Neural cell (in vitro differentiated cells): ENCODE measurements around the gene DISP3. TPM values are rescaled to one million over a fixed set of nuclear protein-coding genes. Genes with fewer than 3 reads are reported as not detected.
A peak's percentile ranks its signal among the peaks of the same experiment; 100 is the strongest.

Experiments
- H2AFZ ChIP-seq: fragments of 200-600, 300-800 bp; sonication (generic), shearing (Covaris generic); 2 replicates; pipeline ENCODE4 v1.6.0; 2014; ENCODE audit warnings: low read depth, mild to moderate bottlenecking, antibody characterized with exemption, low read length, moderate library complexity
- H3F3A ChIP-seq: fragments of 200-600 bp; shearing (Covaris generic); 2 replicates; pipeline ENCODE4 v1.6.1; 2016; ENCODE audit warnings: mild to moderate bottlenecking, moderate library complexity, mixed read lengths, antibody characterized with exemption, low read length; ENCODE audit not compliant: insufficient read depth, poor library complexity, severe bottlenecking
- H3K27ac ChIP-seq: fragments of 200-600, 300-800 bp; sonication (generic), shearing (Covaris generic); 2 replicates; pipeline ENCODE4 v1.5.1; 2014; ENCODE audit warnings: mild to moderate bottlenecking, low read length, moderate library complexity
- H3K27me3 ChIP-seq: fragments of 300-800, 200-600 bp; sonication (generic), shearing (Covaris generic); 2 replicates; pipeline ENCODE4 v1.6.0; 2014; ENCODE audit warnings: mild to moderate bottlenecking, low read depth, low read length, moderate library complexity; ENCODE audit not compliant: insufficient read depth
- H3K36me3 ChIP-seq: fragments of 300-800, 200-600 bp; sonication (generic), shearing (Covaris generic); 2 replicates; pipeline ENCODE4 v1.5.1; 2014; ENCODE audit warnings: mild to moderate bottlenecking, antibody characterized with exemption, low read length, moderate library complexity; ENCODE audit not compliant: insufficient read depth
- H3K4me2 ChIP-seq: fragments of 300-800, 200-600 bp; sonication (generic), shearing (Covaris generic); 2 replicates; pipeline ENCODE4 v1.6.0; 2014; ENCODE audit warnings: mild to moderate bottlenecking, low read length
- H3K4me3 ChIP-seq: fragments of 300-800, 200-600 bp; sonication (generic), shearing (Covaris generic); 2 replicates; pipeline ENCODE4 v1.5.1; 2014; ENCODE audit warnings: mild to moderate bottlenecking, low read length, moderate library complexity
- H3K79me2 ChIP-seq: fragments of 200-600 bp; shearing (Covaris generic); replicated peaks from 2 replicates; pipeline ENCODE4 v1.6.0; 2014; ENCODE audit warnings: mild to moderate bottlenecking, low read length, moderate library complexity; ENCODE audit not compliant: insufficient read depth
- H3K9ac ChIP-seq: fragments of 300-800, 200-600 bp; sonication (generic), shearing (Covaris generic); 2 replicates; pipeline ENCODE4 v1.6.1; 2016; ENCODE audit warnings: mild to moderate bottlenecking, low read length, mixed read lengths
- H3K9me2 ChIP-seq: fragments of 200-600 bp; shearing (Covaris generic); 2 replicates; pipeline ENCODE4 v1.6.1; 2016; ENCODE audit warnings: mild to moderate bottlenecking, low read length, mixed read lengths; ENCODE audit not compliant: insufficient read depth
- H3K9me3 ChIP-seq: fragments of 200-600, 300-800 bp; sonication (generic), shearing (Covaris generic); 2 replicates; pipeline ENCODE4 v1.6.1; 2016; ENCODE audit warnings: mild to moderate bottlenecking, mixed run types, low read length, moderate library complexity, mixed read lengths
- H4K20me1 ChIP-seq: fragments of 200-600 bp; shearing (Covaris generic); 2 replicates; pipeline ENCODE4 v1.6.1; 2016; ENCODE audit warnings: mild to moderate bottlenecking, mixed run types; ENCODE audit not compliant: insufficient read depth
- CTCF ChIP-seq: fragments of 450-650 bp; IDR thresholded peaks from 2 replicates; pipeline ENCODE4 v1.5.1; 2014; ENCODE audit warnings: antibody characterized with exemption, mild to moderate bottlenecking, moderate library complexity; ENCODE audit not compliant: poor library complexity, severe bottlenecking
- EP300 ChIP-seq: fragments of 450-650 bp; conservative IDR thresholded peaks from 2 replicates; pipeline ENCODE4 v1.6.1; 2014; ENCODE audit warnings: antibody characterized with exemption, mild to moderate bottlenecking, moderate library complexity; ENCODE audit not compliant: poor library complexity, severe bottlenecking
- EZH2 ChIP-seq: fragments of 200-600, 300-800 bp; shearing (Covaris generic), sonication (generic); IDR thresholded peaks from 2 replicates; pipeline ENCODE4 v1.6.1; 2014; ENCODE audit warnings: antibody characterized with exemption, low read length, borderline replicate concordance, mild to moderate bottlenecking; ENCODE audit not compliant: insufficient read depth, poor library complexity, severe bottlenecking
- MXI1 ChIP-seq: fragments of 450-650 bp; conservative IDR thresholded peaks from 2 replicates; pipeline ENCODE4 v1.6.1; 2014; ENCODE audit warnings: antibody characterized with exemption, mild to moderate bottlenecking; ENCODE audit not compliant: poor library complexity, severe bottlenecking
- POLR2AphosphoS5 ChIP-seq: IDR thresholded peaks from 2 replicates; pipeline ENCODE4 v1.6.1; 2012
- RAD21 ChIP-seq: fragments of 450-650 bp; conservative IDR thresholded peaks from 2 replicates; pipeline ENCODE4 v1.6.1; 2014; ENCODE audit warnings: antibody characterized with exemption, mild to moderate bottlenecking, moderate library complexity
- SMC3 ChIP-seq: fragments of 450-650 bp; conservative IDR thresholded peaks from 2 replicates; pipeline ENCODE4 v1.6.1; 2014; ENCODE audit warnings: antibody characterized with exemption, mild to moderate bottlenecking, moderate library complexity; ENCODE audit not compliant: poor library complexity
- TAF1 ChIP-seq: IDR thresholded peaks from 2 replicates; pipeline ENCODE4 v1.6.1; 2012; ENCODE audit warnings: low read depth
- polyA plus RNA-seq: library from polyadenylated mRNA; depleted of rRNA; stranded (reverse); fragments of >200 nt; gene quantifications from 2 replicates; pipeline ENCODE4 v1.2.3, GENCODE V29; 2014
- TF ChIP-seq, protein P1 (sequence below): IDR thresholded peaks from 2 replicates; pipeline ENCODE4 v1.6.1; 2012; ENCODE audit warnings: borderline replicate concordance

Gene DISP3
- polyA plus RNA-seq, 1 donor from 2014 or later = 14.9 TPM

- H3F3A ChIP-seq = no peaks in the 10 kb centered on the region
- H4K20me1 ChIP-seq = no peaks in the 10 kb centered on the region
Observed at GRCh38 chr1:11564237-11564636, 85.3 kb downstream of the DISP3 start.

DNA sequence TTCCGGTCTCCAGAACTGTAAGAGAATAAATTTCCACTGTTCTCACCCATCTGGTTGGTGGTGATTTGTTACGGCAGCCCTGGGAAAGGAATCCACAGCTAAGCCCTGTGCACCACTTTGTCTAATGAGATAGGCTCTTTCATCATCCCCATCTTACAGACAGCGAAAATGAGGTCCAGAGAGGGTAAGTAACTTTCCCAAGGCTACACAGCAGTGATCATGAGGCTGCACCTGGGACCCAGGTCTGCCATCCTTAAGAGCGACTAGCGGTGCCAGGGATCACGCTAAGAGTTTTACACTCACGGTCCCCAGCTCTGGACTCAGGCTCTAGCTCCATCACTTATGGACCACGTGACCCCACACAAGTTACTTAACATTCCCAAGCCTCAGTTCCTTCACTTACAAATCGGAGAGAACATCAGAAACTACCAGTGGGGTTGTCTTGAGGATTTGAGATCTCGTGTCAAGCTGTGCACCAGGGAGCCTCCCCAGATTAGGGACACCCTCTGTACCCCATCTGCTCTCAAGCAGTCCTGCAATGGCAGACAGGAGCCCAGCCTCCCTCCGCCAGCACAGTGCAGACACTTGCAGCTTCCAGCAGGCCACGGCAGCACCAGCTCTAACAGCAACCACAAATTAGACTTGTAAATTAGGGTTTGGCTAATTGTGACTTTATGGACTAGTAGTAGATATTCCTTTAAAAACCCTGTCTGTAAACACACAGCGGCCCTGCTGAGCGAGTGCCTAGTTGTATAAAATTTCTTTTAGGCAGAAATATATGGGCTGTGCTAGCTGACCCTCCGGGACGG, 87.3 kb downstream of the DISP3 start:
- TF ChIP-seq CTCF = no peak
- no peak for TF ChIP-seq EZH2
- TF ChIP-seq TAF1 = no peak
- TF ChIP-seq POLR2AphosphoS5 = no peak
- no peak for TF ChIP-seq EP300
- TF ChIP-seq RAD21 = no peak
- TF ChIP-seq, protein P1, sequence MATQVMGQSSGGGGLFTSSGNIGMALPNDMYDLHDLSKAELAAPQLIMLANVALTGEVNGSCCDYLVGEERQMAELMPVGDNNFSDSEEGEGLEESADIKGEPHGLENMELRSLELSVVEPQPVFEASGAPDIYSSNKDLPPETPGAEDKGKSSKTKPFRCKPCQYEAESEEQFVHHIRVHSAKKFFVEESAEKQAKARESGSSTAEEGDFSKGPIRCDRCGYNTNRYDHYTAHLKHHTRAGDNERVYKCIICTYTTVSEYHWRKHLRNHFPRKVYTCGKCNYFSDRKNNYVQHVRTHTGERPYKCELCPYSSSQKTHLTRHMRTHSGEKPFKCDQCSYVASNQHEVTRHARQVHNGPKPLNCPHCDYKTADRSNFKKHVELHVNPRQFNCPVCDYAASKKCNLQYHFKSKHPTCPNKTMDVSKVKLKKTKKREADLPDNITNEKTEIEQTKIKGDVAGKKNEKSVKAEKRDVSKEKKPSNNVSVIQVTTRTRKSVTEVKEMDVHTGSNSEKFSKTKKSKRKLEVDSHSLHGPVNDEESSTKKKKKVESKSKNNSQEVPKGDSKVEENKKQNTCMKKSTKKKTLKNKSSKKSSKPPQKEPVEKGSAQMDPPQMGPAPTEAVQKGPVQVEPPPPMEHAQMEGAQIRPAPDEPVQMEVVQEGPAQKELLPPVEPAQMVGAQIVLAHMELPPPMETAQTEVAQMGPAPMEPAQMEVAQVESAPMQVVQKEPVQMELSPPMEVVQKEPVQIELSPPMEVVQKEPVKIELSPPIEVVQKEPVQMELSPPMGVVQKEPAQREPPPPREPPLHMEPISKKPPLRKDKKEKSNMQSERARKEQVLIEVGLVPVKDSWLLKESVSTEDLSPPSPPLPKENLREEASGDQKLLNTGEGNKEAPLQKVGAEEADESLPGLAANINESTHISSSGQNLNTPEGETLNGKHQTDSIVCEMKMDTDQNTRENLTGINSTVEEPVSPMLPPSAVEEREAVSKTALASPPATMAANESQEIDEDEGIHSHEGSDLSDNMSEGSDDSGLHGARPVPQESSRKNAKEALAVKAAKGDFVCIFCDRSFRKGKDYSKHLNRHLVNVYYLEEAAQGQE = no peak
- TF ChIP-seq SMC3 = no peak
- TF ChIP-seq MXI1 = no peak

More at GRCh38 chr1:11564237-11564636, 85.3 kb downstream of the DISP3 start:
- peak overlapping the region; percentile 61 for H3K9ac ChIP-seq
- no peak overlapping the region for H3K4me2 ChIP-seq
- peak overlapping the region; percentile 55 for H3K4me3 ChIP-seq
- no peaks in the 10 kb centered on the region for H3K9me3 ChIP-seq
- no peaks in the 10 kb centered on the region for H3K36me3 ChIP-seq
- H3K27me3 ChIP-seq = no peaks in the 10 kb centered on the region
- H2AFZ ChIP-seq = no peak overlapping the region
- no peaks in the 10 kb centered on the region for H3K9me2 ChIP-seq
- H3K27ac ChIP-seq = peak overlapping the region; percentile 88
- TF ChIP-seq, protein P1 = no peak
- TF ChIP-seq TAF1 = no peak
- no peaks in the 10 kb centered on the region for H3K79me2 ChIP-seq

More for the DNA sequence above, 87.3 kb downstream of the DISP3 start:
- Histone ChIP-seq H3K4me2 (no peak overlapping the region), H3K27me3 (no peaks in the 10 kb centered on the region), H3K9me3 (no peaks in the 10 kb centered on the region), H4K20me1 (no peaks in the 10 kb centered on the region), H2AFZ (no peak overlapping the region), H3K36me3 (no peaks in the 10 kb centered on the region), H3K4me3 (no peak overlapping the region), H3K9ac (peak overlapping the region; percentile 23), H3K27ac (no peak overlapping the region), H3K79me2 (no peaks in the 10 kb centered on the region), H3F3A (no peaks in the 10 kb centered on the region), H3K9me2 (no peaks in the 10 kb centered on the region)
